Measurements from ENCODE around the gene PLEKHS1. TPM values are rescaled to one million over a fixed set of nuclear protein-coding genes. Genes with fewer than 3 reads are reported as not detected.

PLEKHS1 gene
- total and polyA plus RNA-seq, 9 donors = 0.02 to 2.2 (median 0.05) TPM; not detected in 2

- no peak for DNase-seq
- no peaks in the 10 kb centered on the region for H3K27me3 ChIP-seq (ENCODE audit: control insufficient read depth, insufficient read depth, low read length)
- peaks cover 11% of the 10 kb centered on the region for H3K4me1 ChIP-seq (ENCODE audit: control insufficient read depth, insufficient read depth, low read length)
- no peak overlapping the region for H3K27ac ChIP-seq (ENCODE audit: low read length)
- no peak overlapping the region for H3K4me3 ChIP-seq (ENCODE audit: low read length)
- no CpG with 5 or more reads among the region's 2 CpGs for WGBS (ENCODE audit: insufficient coverage)
- no peaks in the 10 kb centered on the region for H3K9me3 ChIP-seq (replicated peaks; ENCODE audit: control insufficient read depth, low read depth, low read length)
- H3K36me3 ChIP-seq (ENCODE audit: control insufficient read depth, insufficient read depth, low read length) = peaks cover 15% of the 10 kb centered on the region
Measured at GRCh38 chr10:113713640-113713982, 37.9 kb upstream of the PLEKHS1 start.

DNA sequence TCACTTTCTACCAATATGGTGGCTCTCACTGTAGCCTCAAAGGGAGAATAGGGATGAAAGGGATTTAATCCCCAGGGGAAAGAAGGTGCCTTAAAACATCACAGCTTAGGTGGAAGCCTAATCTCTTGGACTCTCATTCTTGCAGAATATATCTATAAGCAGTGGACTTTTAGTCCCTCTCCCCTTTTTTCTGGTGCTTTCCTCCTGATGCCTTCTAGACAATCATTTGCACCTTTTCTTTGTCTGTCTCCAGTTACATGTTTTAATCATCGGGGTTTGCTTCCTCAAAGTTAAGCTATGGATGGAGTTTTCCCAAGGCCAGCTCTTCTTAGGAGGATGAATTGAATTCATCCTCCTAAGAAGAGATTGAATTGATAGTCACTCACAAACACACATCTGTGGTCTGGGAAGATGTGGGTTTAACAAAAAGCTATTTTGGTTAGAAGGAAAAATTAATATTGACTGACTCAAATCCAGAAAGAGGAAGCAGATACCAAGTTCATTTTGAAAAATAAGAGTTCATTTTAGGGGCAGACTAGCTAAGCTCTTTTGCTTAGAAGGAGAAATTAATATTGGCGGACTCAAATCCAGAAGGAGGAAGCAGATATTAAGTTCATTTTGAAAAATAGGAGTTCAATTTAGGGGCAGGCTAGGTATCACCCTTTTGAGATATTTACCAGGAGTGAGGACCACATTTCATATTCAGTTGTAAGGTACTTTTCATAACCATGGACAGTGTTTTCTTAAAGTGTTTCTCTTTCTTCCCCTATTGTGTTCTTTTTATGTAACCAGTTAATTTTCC is 35.2 kb upstream of the PLEKHS1 start:
- Histone ChIP-seq H3K4me3 (ENCODE audit: low read length) (no peak overlapping the region), H3K27me3 (ENCODE audit: control insufficient read depth, insufficient read depth, low read length) (no peaks in the 10 kb centered on the region), H3K9me3 (replicated peaks; ENCODE audit: control insufficient read depth, low read depth, low read length) (no peaks in the 10 kb centered on the region), H3K36me3 (ENCODE audit: control insufficient read depth, insufficient read depth, low read length) (peaks cover 27% of the 10 kb centered on the region), H3K4me1 (ENCODE audit: control insufficient read depth, insufficient read depth, low read length) (peaks cover 4% of the 10 kb centered on the region), H3K27ac (ENCODE audit: low read length) (no peak overlapping the region)
- no CpG with 5 or more reads among the region's 2 CpGs for WGBS (ENCODE audit: insufficient coverage)
- peak; percentile 19 for DNase-seq

GRCh38 chr10:113718969-113719822 is 32.3 kb upstream of the PLEKHS1 start:
- Histone ChIP-seq H3K4me1 (ENCODE audit: control insufficient read depth, insufficient read depth, low read length) (no peaks in the 10 kb centered on the region), H3K9me3 (replicated peaks; ENCODE audit: control insufficient read depth, low read depth, low read length) (no peaks in the 10 kb centered on the region), H3K27me3 (ENCODE audit: control insufficient read depth, insufficient read depth, low read length) (no peaks in the 10 kb centered on the region), H3K27ac (ENCODE audit: low read length) (no peak overlapping the region), H3K4me3 (ENCODE audit: low read length) (no peak overlapping the region), H3K36me3 (ENCODE audit: control insufficient read depth, insufficient read depth, low read length) (peaks cover 34% of the 10 kb centered on the region)
- DNase-seq = no peak
- WGBS (ENCODE audit: insufficient coverage) = 93% methylated on average over 10 of the region's 21 CpGs

DNA sequence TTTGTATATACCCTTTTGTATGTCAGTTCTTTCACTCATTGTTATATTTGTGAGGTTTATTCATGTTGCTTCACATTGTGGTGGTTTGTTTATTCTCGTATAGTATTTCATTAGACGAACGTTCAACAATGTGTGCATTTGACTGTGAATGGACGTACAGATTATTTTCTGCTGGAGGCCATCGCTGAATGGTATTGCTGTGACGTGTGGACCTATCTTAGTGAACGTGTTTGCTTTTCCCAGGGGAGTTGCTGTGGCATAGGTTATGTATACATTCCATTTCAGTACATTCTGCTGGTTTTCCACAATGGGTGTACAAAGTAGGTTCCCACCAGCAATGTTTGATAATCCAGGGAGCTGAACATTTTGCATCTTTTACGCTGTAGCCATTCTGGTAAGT is 31.1 kb upstream of the PLEKHS1 start:
- H3K4me3 ChIP-seq (ENCODE audit: low read length) = no peak overlapping the region
- H3K36me3 ChIP-seq (ENCODE audit: control insufficient read depth, insufficient read depth, low read length) = peaks cover 30% of the 10 kb centered on the region
- 86% methylated on average over 5 of the region's 8 CpGs for WGBS (ENCODE audit: insufficient coverage)
- H3K4me1 ChIP-seq (ENCODE audit: control insufficient read depth, insufficient read depth, low read length) = no peaks in the 10 kb centered on the region
- no peaks in the 10 kb centered on the region for H3K27me3 ChIP-seq (ENCODE audit: control insufficient read depth, insufficient read depth, low read length)
- no peak overlapping the region for H3K27ac ChIP-seq (ENCODE audit: low read length)
- H3K9me3 ChIP-seq (replicated peaks; ENCODE audit: control insufficient read depth, low read depth, low read length) = no peaks in the 10 kb centered on the region
- DNase-seq = no peak

DNA sequence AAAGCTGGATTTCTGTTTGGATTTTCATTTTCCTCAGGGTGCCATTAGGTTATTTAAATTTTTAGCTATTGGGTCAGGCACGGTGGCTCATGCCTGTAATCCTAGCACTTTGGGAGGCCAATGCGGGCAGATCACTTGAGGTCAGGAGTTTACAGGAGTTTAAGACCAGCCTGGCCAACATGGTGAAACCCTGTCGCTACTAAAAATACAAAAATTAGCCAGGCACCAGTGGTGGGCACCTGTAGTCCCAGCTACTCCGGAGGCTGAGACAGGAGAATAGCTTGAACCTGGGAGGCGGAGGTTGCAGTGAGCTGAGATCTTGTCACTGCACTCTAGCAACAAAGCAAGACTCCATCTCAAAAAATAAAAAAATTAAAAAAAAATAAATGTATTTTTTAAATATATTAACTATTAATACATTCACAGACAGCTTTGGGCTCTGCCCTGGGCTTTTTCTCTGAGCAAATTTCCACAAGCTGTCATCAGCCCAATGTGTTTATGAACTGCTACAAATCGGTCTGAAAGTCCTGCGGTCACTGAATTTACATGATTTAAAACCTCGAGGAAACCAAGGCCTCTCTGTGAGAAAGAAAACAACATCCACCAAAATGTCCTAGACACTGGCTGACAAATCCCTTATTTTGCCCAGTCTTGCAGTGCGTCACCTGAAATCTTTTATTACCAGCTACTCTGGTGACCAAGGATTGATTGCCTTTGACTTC is 19.2 kb upstream of the PLEKHS1 start:
- 68% methylated on average over 6 of the region's 9 CpGs for WGBS (ENCODE audit: insufficient coverage)
- H3K27ac ChIP-seq (ENCODE audit: low read length) = no peak overlapping the region
- no peaks in the 10 kb centered on the region for H3K9me3 ChIP-seq (replicated peaks; ENCODE audit: control insufficient read depth, low read depth, low read length)
- H3K4me3 ChIP-seq (ENCODE audit: low read length) = no peak overlapping the region
- no peak for DNase-seq
- H3K36me3 ChIP-seq (ENCODE audit: control insufficient read depth, insufficient read depth, low read length) = peaks cover 18% of the 10 kb centered on the region
- no peaks in the 10 kb centered on the region for H3K27me3 ChIP-seq (ENCODE audit: control insufficient read depth, insufficient read depth, low read length)
- no peaks in the 10 kb centered on the region for H3K4me1 ChIP-seq (ENCODE audit: control insufficient read depth, insufficient read depth, low read length)

DNA sequence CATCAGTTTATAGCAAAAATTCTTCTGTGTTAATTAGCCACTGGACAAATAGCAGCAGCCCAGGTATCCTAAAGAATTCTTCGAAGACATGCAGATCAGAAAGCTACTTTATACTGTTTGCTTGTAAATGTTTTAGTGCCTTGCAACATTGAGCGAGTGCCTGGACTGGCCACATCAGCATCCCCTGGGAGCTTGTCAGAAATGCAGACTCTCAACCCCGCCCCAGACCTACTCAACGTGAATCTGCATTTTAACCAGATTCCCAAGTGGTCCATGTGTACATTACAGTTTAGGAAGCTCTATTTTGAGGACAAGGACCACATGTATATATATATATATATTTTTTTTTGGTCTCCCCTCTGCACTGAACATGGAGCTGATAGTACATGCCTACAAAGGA is 18.5 kb upstream of the PLEKHS1 start:
- Histone ChIP-seq H3K27me3 (ENCODE audit: control insufficient read depth, insufficient read depth, low read length) (no peaks in the 10 kb centered on the region), H3K4me3 (ENCODE audit: low read length) (no peak overlapping the region), H3K27ac (ENCODE audit: low read length) (no peak overlapping the region), H3K36me3 (ENCODE audit: control insufficient read depth, insufficient read depth, low read length) (peaks cover 15% of the 10 kb centered on the region), H3K4me1 (ENCODE audit: control insufficient read depth, insufficient read depth, low read length) (no peaks in the 10 kb centered on the region), H3K9me3 (replicated peaks; ENCODE audit: control insufficient read depth, low read depth, low read length) (no peaks in the 10 kb centered on the region)
- WGBS (ENCODE audit: insufficient coverage) = 70% methylated on average over 2 of the region's 4 CpGs
- DNase-seq = no peak

DNA sequence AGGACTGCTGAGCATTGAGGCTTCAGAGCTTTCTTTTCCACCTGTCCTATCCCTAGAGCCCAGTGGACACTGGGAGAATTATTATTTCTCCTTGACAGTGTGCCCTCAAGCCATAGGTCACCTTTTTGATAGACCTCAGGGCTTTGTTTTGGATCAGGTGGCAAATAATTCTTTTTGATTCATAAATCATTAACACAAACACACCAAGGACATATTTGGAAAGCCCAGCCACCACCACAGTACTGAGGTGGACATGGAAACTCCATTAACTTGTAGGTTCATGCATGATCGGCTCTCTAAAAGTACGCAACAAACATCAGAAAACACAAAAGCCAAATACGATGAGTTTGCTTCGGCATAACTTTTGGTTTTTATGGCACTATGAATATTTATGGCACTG is 17.8 kb upstream of the PLEKHS1 start:
- H3K4me1 ChIP-seq (ENCODE audit: control insufficient read depth, insufficient read depth, low read length) = no peaks in the 10 kb centered on the region
- H3K27ac ChIP-seq (ENCODE audit: low read length) = no peak overlapping the region
- H3K27me3 ChIP-seq (ENCODE audit: control insufficient read depth, insufficient read depth, low read length) = no peaks in the 10 kb centered on the region
- H3K36me3 ChIP-seq (ENCODE audit: control insufficient read depth, insufficient read depth, low read length) = peaks cover 13% of the 10 kb centered on the region
- no peaks in the 10 kb centered on the region for H3K9me3 ChIP-seq (replicated peaks; ENCODE audit: control insufficient read depth, low read depth, low read length)
- no peak for DNase-seq
- no peak overlapping the region for H3K4me3 ChIP-seq (ENCODE audit: low read length)
- WGBS (ENCODE audit: insufficient coverage) = no CpG with 5 or more reads among the region's 4 CpGs

- H3K9me3 ChIP-seq (replicated peaks; ENCODE audit: control insufficient read depth, low read depth, low read length) = no peaks in the 10 kb centered on the region
- no peak overlapping the region for H3K4me3 ChIP-seq (ENCODE audit: low read length)
- WGBS (ENCODE audit: insufficient coverage) = 36% methylated on average over 2 of the region's 2 CpGs
- H3K36me3 ChIP-seq (ENCODE audit: control insufficient read depth, insufficient read depth, low read length) = peaks cover 2% of the 10 kb centered on the region
- no peak for DNase-seq
- H3K4me1 ChIP-seq (ENCODE audit: control insufficient read depth, insufficient read depth, low read length) = no peaks in the 10 kb centered on the region
- no peaks in the 10 kb centered on the region for H3K27me3 ChIP-seq (ENCODE audit: control insufficient read depth, insufficient read depth, low read length)
- H3K27ac ChIP-seq (ENCODE audit: low read length) = no peak overlapping the region
Measured at GRCh38 chr10:113735913-113736312, 15.6 kb upstream of the PLEKHS1 start.

GRCh38 chr10:113736576-113736975 is 14.9 kb upstream of the PLEKHS1 start:
- no peaks in the 10 kb centered on the region for H3K27me3 ChIP-seq (ENCODE audit: control insufficient read depth, insufficient read depth, low read length)
- no peaks in the 10 kb centered on the region for H3K4me1 ChIP-seq (ENCODE audit: control insufficient read depth, insufficient read depth, low read length)
- no peaks in the 10 kb centered on the region for H3K9me3 ChIP-seq (replicated peaks; ENCODE audit: control insufficient read depth, low read depth, low read length)
- H3K36me3 ChIP-seq (ENCODE audit: control insufficient read depth, insufficient read depth, low read length) = peaks cover 2% of the 10 kb centered on the region
- no peak overlapping the region for H3K4me3 ChIP-seq (ENCODE audit: low read length)
- no peak overlapping the region for H3K27ac ChIP-seq (ENCODE audit: low read length)
- DNase-seq = no peak
- no CpG with 5 or more reads among the region's 1 CpG for WGBS (ENCODE audit: insufficient coverage)

DNA sequence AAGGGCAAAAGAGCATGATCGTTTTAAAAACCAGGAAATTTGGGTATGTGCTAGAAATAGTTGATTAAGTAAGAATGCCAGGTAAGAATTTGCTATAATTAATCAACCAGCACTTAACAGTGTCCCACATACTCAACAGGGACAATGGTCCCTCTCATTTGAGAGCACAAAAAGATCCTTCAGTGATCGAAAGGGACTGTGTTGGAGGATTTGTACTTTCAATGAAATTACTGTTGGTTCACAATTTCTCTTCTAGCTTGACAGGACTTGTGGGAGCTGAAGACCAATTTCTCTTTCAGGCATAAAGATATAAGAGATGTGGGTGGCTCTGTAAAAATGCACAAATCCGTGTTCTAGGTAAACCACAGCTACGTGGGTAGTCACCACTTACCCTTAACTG is 12.5 kb upstream of the PLEKHS1 start:
- WGBS (ENCODE audit: insufficient coverage) = no CpG with 5 or more reads among the region's 4 CpGs
- Histone ChIP-seq H3K4me3 (ENCODE audit: low read length) (no peak overlapping the region), H3K27me3 (ENCODE audit: control insufficient read depth, insufficient read depth, low read length) (peaks cover 4% of the 10 kb centered on the region), H3K9me3 (replicated peaks; ENCODE audit: control insufficient read depth, low read depth, low read length) (no peaks in the 10 kb centered on the region), H3K36me3 (ENCODE audit: control insufficient read depth, insufficient read depth, low read length) (no peaks in the 10 kb centered on the region), H3K4me1 (ENCODE audit: control insufficient read depth, insufficient read depth, low read length) (no peaks in the 10 kb centered on the region), H3K27ac (ENCODE audit: low read length) (no peak overlapping the region)
- no peak for DNase-seq
